SW480 (cell line): ENCODE results near the gene GINS1.

Experiments used
- DNase-seq: peaks from one replicate; pipeline ENCODE4 v3.0.0-alpha.2; 2016; ENCODE audit warnings: low spot score

Gene GINS1

DNA sequence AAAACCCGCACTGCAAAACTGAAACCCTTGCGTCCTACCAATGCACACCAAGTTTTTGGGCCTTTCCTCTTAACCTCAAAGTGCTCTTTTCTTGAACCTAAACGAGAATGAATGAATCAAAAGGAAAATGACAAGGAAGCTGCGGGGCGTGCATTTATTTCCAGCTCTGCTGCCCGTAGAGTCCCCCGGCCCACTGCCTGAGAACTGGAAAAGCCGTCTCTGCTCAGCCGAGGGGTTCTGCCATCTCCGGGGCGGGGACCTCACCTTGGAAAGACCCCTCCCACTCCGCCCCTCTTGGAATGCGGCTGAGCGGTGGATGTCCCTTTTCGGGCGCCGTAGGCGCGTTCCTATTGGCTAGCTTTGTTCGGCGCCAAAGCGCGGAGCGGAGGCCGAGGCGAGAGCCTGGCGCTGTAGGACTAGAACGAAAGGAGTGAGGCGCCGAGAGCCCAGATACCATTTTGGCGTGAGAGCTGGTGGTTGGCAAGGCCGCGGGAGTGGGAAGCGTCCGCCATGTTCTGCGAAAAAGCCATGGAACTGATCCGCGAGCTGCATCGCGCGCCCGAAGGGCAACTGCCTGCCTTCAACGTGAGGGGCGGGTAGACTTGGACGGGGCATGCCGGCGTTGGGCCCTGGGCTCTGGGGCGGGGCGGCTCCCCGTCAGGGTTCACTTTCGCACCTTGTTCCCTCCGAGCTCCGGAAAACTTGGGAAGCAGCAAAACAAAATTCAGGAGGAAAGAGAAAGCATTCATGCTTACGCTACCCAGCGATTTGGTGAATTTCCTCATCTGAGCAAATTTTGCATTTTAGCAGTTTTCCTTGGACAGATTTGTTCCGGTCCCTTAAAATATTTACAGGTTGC is at the start of gene GINS1:
TSS of gene GINS1 (plus strand) at position 363 of the 859 bp plus-strand sequence. CDS start at position 511, 148 bp downstream.
- DNase-seq = peak; percentile 95

DNA sequence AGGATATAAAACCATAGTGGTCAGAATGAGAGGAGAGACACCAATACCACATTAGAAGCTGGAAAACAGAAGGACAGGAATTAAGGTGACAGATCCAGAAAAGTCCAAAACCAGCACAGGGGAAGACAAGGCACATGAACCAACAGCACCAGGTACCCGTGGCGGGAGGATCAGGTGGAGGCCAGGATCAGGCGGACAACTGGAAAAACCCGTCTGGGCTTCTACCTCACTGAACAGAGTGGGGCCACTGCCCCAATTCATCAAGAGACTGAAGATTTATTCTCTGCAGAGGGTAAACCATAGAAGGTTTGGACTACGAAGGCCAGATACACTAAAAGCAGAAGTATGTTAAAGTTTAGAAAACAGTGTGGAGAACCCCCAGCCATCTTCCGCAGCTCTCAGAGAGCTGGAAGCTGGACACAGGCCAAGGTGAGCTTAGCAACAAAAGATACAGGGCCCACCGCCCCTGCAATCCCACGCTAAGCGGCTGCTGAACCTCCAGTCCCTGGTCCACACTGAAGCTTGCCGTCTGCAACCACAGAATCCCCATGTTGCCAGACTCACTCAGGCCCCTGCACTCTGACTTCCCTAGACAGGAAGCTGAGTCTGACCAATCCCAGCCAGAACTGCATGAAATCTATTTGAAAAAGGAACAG is 46.7 kb upstream of the GINS1 start:
- no peak for DNase-seq

DNA sequence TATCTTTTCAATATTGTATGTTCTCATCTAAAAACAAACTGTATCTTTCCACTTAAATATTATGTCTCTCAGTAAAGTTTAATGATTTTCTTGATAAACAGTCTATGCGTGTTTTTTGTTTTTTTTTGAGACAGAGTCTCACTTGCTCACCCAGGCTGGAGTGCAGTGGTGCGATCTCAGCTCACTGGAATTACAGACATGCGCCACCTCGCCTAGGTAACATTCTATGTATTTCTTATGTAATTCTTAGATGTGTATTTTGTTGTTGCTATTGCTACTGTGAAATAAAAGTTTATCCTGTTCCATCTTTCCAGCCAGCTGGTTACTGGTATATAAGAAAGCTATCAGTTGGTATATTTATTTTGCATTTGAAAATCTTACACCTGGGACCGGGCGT is 46.2 kb upstream of the GINS1 start:
- DNase-seq = no peak

DNA sequence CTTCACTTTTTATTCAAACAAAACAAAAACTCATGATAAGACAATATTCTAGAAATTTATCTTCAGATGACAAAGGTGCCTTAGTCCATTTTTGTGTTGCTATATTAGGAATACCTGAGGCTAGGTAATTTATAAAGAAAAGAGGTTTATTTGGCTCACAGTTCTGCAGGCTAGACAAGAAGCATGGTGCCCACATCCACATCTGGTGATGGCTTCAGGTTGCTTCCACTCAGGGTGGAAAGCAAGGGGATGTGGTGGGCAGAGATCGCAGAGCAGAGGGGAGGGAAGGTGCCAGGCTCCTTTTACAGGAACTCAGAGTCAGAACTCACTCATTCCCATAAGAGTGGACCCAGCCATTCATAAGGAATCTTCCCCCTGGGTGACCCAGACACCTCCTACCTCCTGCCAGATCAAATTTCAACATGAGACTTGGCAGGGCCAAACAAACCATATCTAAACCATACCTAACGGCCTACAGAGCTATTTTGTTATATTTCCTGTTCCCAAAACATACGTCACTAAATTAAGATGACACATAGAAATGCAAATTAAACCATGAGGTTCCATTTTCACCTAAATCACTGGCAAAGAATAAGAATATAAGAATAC is 43.2 kb upstream of the GINS1 start:
- no peak for DNase-seq

DNA sequence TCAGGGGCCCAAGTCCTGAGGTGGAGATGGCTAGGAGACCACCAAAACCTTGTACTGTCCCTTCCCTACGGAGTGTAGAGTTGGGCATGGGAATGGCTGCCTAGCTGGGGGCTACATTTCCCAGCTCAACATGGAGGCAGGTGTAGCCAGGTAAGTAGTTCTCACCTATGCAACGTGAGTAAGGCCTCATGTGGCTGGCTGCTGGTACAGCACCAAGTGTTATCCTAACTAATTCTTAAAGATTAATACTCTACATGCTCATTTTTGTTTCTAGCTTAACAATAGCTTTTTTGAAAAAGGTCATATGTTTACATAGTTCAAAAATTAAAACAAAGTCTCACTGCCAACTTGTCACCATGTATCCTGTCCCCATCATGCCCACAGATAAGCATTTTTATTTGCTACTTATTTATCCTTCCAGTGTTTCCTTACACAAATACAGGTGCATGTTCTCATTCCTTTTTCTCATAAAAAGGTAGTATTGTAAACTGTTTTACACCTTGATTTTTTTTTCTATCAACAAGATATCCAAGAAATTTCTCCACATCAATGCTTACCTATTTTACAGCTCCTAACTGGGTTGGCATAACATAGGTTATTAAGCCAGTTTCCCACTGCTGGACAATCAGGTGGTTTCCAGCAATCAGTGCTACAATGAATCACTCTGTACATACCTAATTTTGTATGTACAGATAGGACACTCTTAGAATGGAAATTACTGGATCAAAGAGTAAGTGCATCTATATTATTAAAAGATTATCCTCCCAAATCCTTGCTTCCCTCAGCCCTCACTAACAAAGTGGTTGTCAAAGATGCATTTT is 42.4 kb upstream of the GINS1 start:
- no peak for DNase-seq

DNA sequence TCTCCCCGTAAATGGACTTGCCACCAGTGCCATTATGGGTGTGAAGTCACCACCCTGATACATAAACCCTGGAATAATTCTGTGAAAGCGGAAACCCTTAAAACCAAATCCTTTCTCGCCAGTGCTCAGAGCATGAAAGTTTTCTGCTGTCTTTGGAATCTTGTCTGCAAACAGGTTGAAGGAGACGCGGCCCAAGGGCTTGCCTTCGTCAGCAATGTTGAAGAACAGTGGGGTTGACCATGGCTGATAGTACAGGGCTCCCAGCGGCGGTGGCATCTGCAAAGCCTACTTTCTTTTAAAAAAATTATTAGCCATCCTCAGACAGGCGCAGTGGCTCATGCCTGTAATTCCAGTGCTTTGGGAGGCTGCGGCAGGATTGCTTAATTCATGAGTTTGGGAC is 38.9 kb upstream of the GINS1 start:
- no peak for DNase-seq

DNA sequence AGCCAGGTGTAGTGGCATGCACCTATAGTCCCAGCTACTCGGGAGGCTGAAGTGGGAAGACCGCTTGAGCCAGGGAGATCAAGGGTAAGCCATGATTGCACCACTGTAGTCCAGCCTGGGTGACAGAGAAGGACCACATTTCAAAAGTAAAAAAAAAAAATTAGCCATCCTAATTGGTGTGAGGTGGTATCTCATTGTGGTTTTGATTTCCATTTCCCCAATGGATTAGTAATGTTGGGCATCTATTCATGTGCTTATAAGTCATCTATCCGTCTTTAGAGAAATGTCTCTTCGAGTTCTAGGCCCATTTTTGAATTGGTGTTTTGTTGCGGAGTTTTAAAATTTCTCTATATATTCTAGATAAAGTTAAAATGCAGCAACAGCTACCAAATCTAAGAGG is 38.5 kb upstream of the GINS1 start:
- DNase-seq = no peak

DNA sequence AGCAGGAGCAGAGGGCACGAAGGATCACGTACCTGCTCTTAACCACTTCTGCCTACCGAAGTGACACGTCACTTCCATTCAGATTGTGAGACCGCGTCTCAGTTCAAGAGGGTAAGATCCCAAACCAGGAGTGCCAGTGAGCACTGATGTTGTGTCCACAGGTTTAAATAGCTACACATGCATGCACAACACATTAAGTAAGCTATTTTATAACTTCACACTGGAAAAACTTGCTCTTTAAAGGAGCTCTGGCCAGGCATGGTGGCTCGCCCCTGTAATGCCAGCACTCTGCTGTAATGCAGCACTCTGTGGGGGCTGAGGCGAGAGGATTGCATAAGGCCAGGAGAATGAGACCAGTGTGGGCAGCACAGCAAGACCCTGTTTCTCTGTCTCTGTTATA is 37.9 kb upstream of the GINS1 start:
- no peak for DNase-seq

DNA sequence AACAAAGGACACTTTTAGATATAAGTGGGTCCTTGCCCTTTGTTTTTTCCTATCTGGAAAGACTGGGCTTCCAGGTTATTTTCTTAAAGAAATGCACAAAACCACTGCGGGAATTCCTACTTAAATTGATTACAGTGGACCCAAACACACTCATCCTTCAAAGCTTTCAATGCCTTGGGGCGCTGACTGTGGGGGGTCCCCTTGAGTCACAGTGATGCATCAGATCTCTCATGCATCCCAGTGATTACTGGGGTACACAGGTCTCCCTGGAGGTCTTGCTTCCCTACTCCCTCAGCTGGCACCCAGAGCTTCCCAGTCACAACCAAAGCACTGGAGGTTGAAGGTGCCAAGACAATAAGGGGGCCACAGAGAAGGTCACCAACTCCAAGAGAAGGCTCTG is 37.5 kb upstream of the GINS1 start:
- no peak for DNase-seq

DNA sequence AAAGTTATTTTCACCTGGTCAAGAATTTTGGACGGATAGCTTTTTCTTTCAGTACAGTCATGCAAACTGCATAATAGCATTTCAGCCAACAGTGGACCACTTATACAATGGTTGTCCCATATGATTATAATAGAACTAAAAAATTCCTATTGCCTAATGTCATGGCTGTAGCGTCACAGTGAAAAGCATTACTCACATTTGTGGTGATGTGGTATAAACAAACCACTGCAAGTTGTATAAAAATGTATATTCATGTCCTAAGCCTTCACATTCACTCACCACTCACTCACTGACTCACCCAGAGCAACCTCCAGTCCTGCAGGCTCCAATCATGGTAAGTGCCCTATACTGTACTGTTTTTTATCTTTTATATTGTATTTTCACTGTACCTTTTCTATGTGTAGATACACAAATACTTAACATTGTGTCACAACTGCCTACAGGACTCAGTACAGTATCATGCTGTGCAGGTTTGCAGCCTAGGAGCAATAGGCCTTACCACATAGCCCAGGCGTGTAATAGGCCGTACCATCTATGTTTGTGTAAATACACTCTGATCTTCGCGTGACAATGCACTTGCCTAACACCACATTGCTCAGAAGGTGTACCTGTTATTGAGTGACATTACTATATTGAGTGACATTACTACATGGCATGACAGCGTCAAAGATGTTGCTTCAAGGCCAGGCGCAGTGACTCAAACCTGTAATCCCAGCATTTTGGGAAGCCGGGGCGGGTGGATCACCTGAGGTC is 34.7 kb upstream of the GINS1 start:
- DNase-seq = peak; percentile 79

DNA sequence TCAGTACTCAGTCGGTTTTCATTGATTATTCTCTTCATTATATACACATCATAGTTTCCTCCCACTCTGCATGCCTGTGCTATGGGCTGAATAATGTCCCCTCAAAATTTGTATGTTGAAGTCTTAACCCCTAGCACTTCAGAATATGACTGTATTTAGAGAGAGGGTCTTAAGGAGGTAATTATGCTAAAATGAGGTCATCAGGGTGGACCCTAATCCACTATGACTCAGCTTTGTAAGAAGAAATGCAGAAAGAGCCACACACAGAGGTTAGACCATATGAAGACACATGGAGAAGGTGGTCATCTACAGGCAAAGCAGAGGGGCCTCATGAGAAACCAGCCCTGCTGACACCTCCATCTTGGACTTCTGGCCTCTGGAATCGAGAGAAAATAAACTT is 32.6 kb upstream of the GINS1 start:
- no peak for DNase-seq

DNA sequence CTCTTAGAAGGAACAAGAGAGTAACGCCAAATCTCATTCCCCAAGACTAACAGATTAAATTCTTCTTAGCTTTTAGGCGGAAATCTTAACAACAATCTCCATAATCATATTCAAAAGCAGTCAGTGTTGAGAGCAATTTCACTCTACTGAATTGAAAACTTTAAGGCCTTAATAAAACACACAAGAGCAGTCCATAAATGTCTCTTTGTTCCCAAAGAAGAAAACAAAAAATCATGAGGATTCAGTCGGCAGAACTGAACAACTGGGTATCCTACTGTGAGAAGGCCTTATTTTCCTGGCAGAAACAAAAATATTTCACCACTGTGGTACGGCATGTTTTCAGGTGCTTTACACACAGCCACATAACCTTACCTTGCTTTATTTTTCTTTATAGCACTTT is 31.2 kb upstream of the GINS1 start:
- DNase-seq = no peak

DNA sequence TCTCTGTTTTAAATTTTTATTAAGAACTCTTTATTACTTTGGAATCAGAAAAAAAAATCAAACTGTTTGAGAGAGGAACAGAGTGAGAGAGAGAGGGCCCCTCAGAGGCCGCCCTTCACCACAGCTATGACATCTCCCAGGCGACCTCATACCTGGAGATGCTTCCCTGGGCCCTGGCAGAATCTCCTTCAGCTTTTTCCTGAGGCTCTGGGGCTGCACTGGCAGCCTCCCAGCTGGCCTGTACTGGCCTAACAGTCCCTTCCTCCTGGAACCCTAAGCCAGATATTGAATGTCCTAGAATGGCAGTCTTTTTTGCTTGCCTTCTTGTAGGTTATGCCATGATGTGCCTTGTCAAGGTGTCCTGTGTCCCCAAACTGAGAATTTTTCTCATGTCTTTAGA is 30.6 kb upstream of the GINS1 start:
- DNase-seq = no peak

DNA sequence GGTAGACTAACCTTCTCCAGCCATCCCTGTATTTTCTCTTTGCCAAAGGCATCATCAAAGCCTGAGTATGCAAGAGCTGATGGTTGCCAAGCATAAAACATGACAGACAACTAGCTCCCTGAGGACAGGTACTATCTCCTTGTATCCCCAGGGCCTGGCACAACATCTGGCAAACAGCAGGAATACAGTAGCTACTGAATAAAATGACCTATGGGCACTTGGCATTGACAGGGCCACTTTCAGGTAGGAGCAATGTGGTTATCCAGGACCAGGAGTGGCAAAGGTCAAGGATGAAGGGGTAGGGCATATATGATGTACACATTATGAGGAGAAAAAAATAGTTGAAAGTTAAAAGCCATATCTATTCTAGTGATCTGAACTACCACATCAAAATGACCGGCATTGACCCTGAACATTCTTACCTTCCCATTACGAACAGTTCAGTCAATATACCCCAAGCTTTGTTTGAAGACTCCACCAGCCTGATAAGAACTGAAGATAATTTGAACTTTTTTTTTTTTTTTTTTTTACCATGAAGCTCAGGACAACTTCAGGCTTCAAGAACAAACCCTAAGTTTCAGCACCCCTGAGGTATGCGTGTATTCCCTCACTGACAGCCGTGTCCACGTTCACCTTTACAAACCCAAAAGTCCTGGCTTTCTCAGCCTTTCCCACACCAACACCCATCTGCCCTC is 29.1 kb upstream of the GINS1 start:
- DNase-seq = no peak

DNA sequence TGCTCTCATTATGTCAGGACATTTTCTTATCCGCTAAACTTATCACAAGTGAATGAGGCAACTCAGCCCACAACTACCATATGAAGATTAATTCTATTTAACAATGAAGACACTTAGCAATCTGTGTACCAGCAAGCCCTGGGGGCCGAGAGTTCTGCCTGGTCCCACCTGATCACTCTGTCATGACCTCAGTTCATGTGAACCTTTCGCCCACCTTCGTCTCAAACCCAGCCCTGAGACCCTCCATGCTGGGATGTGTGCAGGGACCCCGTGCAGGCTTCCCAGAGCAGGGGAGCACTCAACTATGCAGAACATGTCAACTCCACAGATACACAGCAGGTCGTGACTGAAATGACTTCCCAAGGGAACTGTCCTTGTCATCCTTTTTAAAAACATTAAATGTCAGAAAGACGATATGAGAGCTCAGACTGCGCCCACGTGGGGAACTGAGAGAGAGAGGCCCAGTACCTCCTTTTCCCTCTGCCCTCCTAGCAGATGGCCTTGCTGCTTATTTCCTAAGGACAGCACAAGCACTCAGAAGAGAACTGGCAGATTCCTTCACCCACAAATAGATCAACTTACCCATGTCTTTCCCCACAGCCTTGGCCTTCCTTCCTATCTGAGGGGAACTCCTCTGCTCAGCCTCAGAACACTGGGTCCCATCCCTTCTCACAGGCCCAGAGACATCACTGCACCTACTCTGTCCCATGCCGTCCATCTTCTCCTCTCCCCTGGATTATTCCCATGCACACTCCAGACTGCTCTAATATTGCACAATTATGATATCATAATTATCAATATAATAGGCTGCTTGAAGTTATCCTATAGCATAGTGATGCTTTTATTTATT is 28.4 kb upstream of the GINS1 start:
- DNase-seq = no peak

DNA sequence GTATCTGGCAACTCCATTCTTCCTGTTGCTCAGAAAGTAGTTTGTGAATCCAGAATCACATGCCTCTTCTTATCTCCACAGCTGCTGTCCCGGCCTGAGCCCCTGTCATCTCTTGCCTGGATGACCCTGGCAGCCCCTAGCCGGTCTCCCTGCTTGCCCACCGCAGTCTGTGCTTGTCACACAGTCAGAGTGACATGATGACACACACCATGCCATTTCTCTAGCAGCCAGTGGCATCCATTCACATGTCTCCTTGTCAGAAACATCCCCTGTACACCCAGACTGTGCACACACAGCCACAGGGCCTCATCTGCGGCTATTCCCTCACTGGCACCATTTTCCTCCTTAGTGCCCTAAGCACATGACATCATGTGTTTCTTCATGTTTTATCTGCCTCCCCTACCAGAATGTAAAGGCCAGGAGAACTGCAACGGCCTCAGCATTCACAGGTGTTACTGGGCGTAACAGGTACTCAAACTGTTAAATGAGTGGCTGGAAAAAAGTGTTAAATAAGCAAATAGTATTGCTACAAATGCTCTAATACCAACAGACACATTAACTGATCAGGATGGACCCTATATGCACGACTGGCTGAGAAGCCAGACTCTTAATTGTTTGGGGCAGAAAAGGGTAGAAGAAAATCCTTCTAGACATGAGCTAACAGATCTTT is 26.4 kb upstream of the GINS1 start:
- DNase-seq = no peak

DNA sequence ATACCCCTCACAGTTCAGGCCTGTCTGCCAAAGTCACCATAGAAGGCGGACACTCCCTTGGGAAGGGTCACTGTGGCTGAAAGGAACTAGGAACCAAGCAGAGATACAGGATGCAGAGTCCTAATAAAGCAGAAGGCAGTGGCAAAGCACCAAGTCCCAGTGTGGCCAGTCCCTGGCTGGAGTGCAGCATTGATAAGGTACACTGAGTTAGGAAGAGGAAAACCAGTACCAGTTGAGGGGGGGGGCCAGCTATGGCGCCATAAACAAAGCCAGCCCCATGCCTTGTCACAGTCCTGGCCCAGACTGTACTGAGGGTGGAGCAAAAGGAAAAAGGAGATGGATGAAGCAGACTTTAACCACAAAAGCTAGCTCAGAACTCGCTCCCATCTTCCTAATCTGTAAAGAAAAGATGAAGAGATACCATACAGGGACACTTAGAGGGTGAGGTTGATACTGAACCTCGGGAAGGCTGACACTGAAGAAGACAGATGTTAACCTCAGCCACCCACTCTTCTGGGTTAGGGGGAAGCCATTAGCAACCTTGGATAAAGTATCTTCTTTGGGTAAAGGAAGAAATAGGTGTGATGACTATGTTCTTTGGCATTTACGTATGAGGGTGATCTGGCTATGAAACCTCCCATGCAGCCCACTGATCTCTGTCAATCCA is 24.6 kb upstream of the GINS1 start:
- no peak for DNase-seq

DNA sequence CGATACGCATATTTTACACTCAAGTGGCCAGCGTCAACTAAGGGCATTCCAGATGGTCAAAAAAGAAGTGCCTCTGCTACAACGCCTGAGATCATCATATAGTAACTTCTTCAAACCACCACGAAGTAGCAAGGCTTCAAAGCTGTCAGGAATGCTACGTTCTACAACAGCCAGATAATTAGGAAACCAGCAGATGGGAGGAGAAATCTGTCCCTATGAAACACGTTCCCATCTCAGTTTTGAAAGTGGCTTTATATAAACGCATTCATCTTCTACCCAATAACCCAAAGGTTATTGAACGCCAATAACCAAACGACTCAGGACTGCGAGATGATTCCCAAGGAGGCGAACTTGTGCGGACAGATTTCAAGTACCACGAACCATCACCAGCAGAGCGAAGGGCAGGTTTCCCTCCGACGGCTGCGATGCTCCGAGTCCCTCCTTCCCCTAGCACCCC is 18.0 kb upstream of the GINS1 start:
- peak; percentile 45 for DNase-seq
